ENCODE data around the gene SDC3. TPM values are rescaled to one million over a fixed set of nuclear protein-coding genes. Genes with fewer than 3 reads are reported as not detected.
A peak's percentile ranks its signal among the peaks of the same experiment; 100 is the strongest.

The SDC3 gene
- total and polyA plus RNA-seq, 4 donors = 3.3 to 27.5 (median 16.6) TPM

- TF ChIP-seq YY1 (IDR thresholded peaks at IDR 0.05) = no peak
- TF ChIP-seq FOXA2 (IDR thresholded peaks at IDR 0.05) = no peak
- TF ChIP-seq RAD21 (IDR thresholded peaks at IDR 0.05) = no peak
- no peak for TF ChIP-seq GABPA (IDR thresholded peaks at IDR 0.05 in 1 of 2, conservative IDR thresholded peaks at IDR 0.05 in 1 of 2)
- no peak for TF ChIP-seq TAF1 (conservative IDR thresholded peaks at IDR 0.05)
- no peak for TF ChIP-seq ZBTB33 (IDR thresholded peaks at IDR 0.05)
- no peak for TF ChIP-seq EGR1 (IDR thresholded peaks at IDR 0.05; ENCODE audit: low read depth in 2 of 2)
- Histone ChIP-seq H3K4me3 (ENCODE audit: low read depth in 1 of 3, low read length in 3 of 3) (no peak overlapping the region), H3K9ac (ENCODE audit: low read depth in 1 of 2, low read length in 2 of 2) (no peak overlapping the region), H3K9me3 (ENCODE audit: control insufficient read depth in 4 of 4, low read length in 3 of 4) (no peaks in the 10 kb centered on the region), H3K27ac (ENCODE audit: low read depth in 1 of 2, low read length in 2 of 2) (no peak overlapping the region), H3K27me3 (ENCODE audit: control insufficient read depth in 4 of 4, insufficient read depth in 4 of 4, low read length in 3 of 4) (no peaks in the 10 kb centered on the region), H3K4me1 (ENCODE audit: control insufficient read depth in 4 of 4, insufficient read depth in 4 of 4, low read length in 3 of 4) (peaks cover 0 to 8% (median 3%) of the 10 kb centered on the region in 4 donors), H3K36me3 (ENCODE audit: control insufficient read depth in 4 of 4, insufficient read depth in 3 of 4, low read depth in 1 of 4, low read length in 3 of 4) (no peaks in the 10 kb centered on the region)
- no peak for DNase-seq (ENCODE audit: low spot score)
- WGBS = 82% methylated on average over 6 of the region's 6 CpGs
Observed at GRCh38 chr1:30912224-30912623, 3.7 kb upstream of the SDC3 start.

GRCh38 chr1:30911059-30911954, 2.7 kb upstream of the SDC3 start:
- no peak overlapping the region for H3K27ac ChIP-seq (ENCODE audit: low read depth in 1 of 2, low read length in 2 of 2)
- DNase-seq (ENCODE audit: low spot score) = peak; percentile 80
- H3K9me3 ChIP-seq (ENCODE audit: control insufficient read depth in 4 of 4, low read length in 3 of 4) = no peaks in the 10 kb centered on the region
- TF ChIP-seq JUND (IDR thresholded peaks at IDR 0.05) (no peak), RAD21 (IDR thresholded peaks at IDR 0.05) (peak; percentile 97 to 98), CTCF (IDR thresholded peaks at IDR 0.05; ENCODE audit: low read depth, low read length, missing input control) (peak; percentile 87)
- H3K4me3 ChIP-seq (ENCODE audit: low read depth in 1 of 3, low read length in 3 of 3) = no peak overlapping the region
- no peak overlapping the region for H3K9ac ChIP-seq (ENCODE audit: low read depth in 1 of 2, low read length in 2 of 2)
- WGBS = 36% methylated on average over 9 of the region's 9 CpGs
- no peaks in the 10 kb centered on the region for H3K27me3 ChIP-seq (ENCODE audit: control insufficient read depth in 4 of 4, insufficient read depth in 4 of 4, low read length in 3 of 4)
- H3K4me1 ChIP-seq (ENCODE audit: control insufficient read depth in 4 of 4, insufficient read depth in 4 of 4, low read length in 3 of 4) = peaks cover 0 to 8% (median 3%) of the 10 kb centered on the region in 4 donors
- H3K36me3 ChIP-seq (ENCODE audit: control insufficient read depth in 4 of 4, insufficient read depth in 3 of 4, low read depth in 1 of 4, low read length in 3 of 4) = no peaks in the 10 kb centered on the region

GRCh38 chr1:30909365-30910068, 959 bp upstream of the SDC3 start:
- Histone ChIP-seq H3K27ac (ENCODE audit: low read depth in 1 of 2, low read length in 2 of 2) (no peak overlapping the region), H3K36me3 (ENCODE audit: control insufficient read depth in 4 of 4, insufficient read depth in 3 of 4, low read depth in 1 of 4, low read length in 3 of 4) (no peaks in the 10 kb centered on the region), H3K9me3 (ENCODE audit: control insufficient read depth in 4 of 4, low read length in 3 of 4) (no peaks in the 10 kb centered on the region), H3K4me1 (ENCODE audit: control insufficient read depth in 4 of 4, insufficient read depth in 4 of 4, low read length in 3 of 4) (peaks cover 0 to 9% (median 3%) of the 10 kb centered on the region in 4 donors), H3K27me3 (ENCODE audit: control insufficient read depth in 4 of 4, insufficient read depth in 4 of 4, low read length in 3 of 4) (no peaks in the 10 kb centered on the region), H3K9ac (ENCODE audit: low read depth in 1 of 2, low read length in 2 of 2) (no peak overlapping the region), H3K4me3 (ENCODE audit: low read depth in 1 of 3, low read length in 3 of 3) (peak overlapping the region in 1 of 3 donors; percentile 66)
- WGBS = 68% methylated on average over 14 of the region's 14 CpGs
- TF ChIP-seq FOXA1 (IDR thresholded peaks at IDR 0.05) (no peak), HNF4G (IDR thresholded peaks at IDR 0.05) (no peak), YY1 (IDR thresholded peaks at IDR 0.05) (no peak), NR2F2 (IDR thresholded peaks at IDR 0.05) (no peak), RXRA (IDR thresholded peaks at IDR 0.05) (no peak)
- DNase-seq (ENCODE audit: low spot score) = no peak

Data from liver (tissue), 9 donors.